ENCODE measurements around the gene ZNF329.

DNA sequence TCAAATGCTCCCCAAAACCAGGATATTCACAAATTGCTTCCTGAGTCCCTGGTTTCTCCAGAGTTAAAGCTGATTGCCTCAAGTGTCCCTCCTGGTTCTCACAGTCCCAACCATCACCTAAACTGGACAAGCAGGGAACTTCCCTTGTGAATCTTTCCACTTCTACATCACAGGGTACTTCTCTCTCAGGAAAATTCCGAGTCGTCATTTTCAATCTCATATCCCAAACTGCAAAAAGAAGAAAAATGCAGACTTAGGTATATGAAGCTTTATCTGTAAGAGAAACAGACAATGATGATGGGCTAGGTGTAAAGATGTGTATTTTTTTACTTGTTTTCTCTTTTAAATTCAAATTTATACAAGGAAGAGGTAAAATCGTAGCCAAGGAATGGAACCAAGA lies 21.3 kb downstream of the ZNF329 start:
- TF ChIP-seq POLR2A (IDR thresholded peaks at IDR 0.05; ENCODE audit: low read depth, low read length) (no peak), TAF1 (IDR thresholded peaks at IDR 0.05; ENCODE audit: borderline replicate concordance, low read depth, low read length) (no peak), POLR2AphosphoS5 (IDR thresholded peaks at IDR 0.05; ENCODE audit: low read depth, low read length) (no peak)
